ENCODE results near the gene WFDC10A.

DNA sequence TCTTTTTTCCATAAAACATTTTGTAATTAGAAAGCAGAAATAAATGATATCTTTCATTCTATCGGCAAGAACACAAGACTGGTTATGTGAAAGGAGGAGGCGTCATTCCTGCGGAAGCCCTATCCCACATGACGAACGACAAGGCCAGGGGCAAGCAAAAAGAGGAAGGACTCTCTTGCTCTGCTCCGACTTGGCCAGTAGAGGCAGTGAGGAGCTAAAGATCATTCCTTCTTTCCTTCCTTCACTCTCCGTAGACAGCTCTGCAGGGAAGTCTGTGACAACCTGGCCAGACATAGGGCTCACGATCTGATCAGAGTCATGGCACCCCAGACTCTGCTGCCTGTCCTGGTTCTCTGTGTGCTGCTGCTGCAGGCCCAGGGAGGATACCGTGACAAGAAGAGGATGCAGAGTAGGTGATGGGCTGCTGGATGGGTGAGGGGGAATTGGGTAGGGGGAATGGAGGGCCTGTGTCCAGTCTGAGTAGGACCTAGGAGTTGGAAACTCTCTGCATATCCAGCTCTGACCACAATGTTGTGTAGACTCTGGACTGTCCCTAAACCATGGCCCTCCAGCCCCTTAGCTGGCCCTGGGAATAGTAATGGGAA is at the start of gene WFDC10A:
- TF ChIP-seq EZH2 (IDR thresholded peaks at IDR 0.05) = no peak
- TF ChIP-seq POLR2AphosphoS5 (IDR thresholded peaks at IDR 0.05; ENCODE audit: borderline replicate concordance, low read depth, low read length) = no peak
